SK-N-SH treated with all-trans-retinoic acid at 6 μM for 48 hours (cell line): ENCODE data around the gene DRD5.

Experiments
- ATAC-seq: fragments of 200-7000 bp; cut with Tn5 transposase; 3 replicates; pipeline ENCODE4 v1.9.1; 2020; ENCODE audit warnings: mild to moderate bottlenecking, moderate library complexity
- BACH2 ChIP-seq: fragments of 250-450 bp; sonication (Bioruptor Pico); IDR thresholded peaks from 2 replicates; pipeline ENCODE4 v1.9.0; 2021; ENCODE audit warnings: mild to moderate bottlenecking, borderline replicate concordance
- CREB5 ChIP-seq: fragments of 250-450 bp; sonication (Bioruptor Pico); IDR thresholded peaks from 2 replicates; pipeline ENCODE4 v1.5.1; 2020; ENCODE audit warnings: low read depth, mild to moderate bottlenecking, moderate library complexity
- CSDC2 ChIP-seq: fragments of 250-450 bp; sonication (Bioruptor Pico); IDR thresholded peaks from 2 replicates; pipeline ENCODE4 v1.5.0; 2020; ENCODE audit warnings: mild to moderate bottlenecking, moderate library complexity
- CSRNP3 ChIP-seq: fragments of 250-450 bp; sonication (Bioruptor Pico); IDR thresholded peaks from 2 replicates; pipeline ENCODE4 v1.5.1; 2021; ENCODE audit warnings: mild to moderate bottlenecking, moderate library complexity
- ESRRG ChIP-seq: fragments of 250-450 bp; sonication (Bioruptor Pico); IDR thresholded peaks from 2 replicates; pipeline ENCODE4 v1.6.1; 2021; ENCODE audit warnings: mild to moderate bottlenecking
- ISL1 ChIP-seq: fragments of 250-450 bp; sonication (Bioruptor Pico); IDR thresholded peaks from 2 replicates; pipeline ENCODE4 v2.1.2; 2022; ENCODE audit warnings: mild to moderate bottlenecking, moderate library complexity
- OSR1 ChIP-seq: fragments of 250-450 bp; sonication (Bioruptor Pico); IDR thresholded peaks from 2 replicates; pipeline ENCODE4 v1.8.0; 2022; ENCODE audit warnings: moderate library complexity, mild to moderate bottlenecking, inconsistent platforms
- PATZ1 ChIP-seq: fragments of 250-450 bp; sonication (Bioruptor Pico); IDR thresholded peaks from 2 replicates; pipeline ENCODE4 v1.8.0; 2020; ENCODE audit warnings: mild to moderate bottlenecking, moderate library complexity, borderline replicate concordance
- PPARA ChIP-seq: fragments of 250-450 bp; sonication (Bioruptor Pico); IDR thresholded peaks from 2 replicates; pipeline ENCODE4 v1.5.0; 2020; ENCODE audit warnings: mild to moderate bottlenecking, borderline replicate concordance
- RARB ChIP-seq: fragments of 250-450 bp; sonication (Bioruptor Pico); IDR thresholded peaks from 2 replicates; pipeline ENCODE4 v1.8.0; 2021; ENCODE audit warnings: mild to moderate bottlenecking, moderate library complexity
- SNAI2 ChIP-seq: fragments of 250-450 bp; sonication (Bioruptor Pico); IDR thresholded peaks from 2 replicates; pipeline ENCODE4 v1.5.0; 2020; ENCODE audit warnings: mild to moderate bottlenecking, moderate library complexity
- TCF4 ChIP-seq: fragments of 250-450 bp; sonication (Bioruptor Pico); IDR thresholded peaks from 2 replicates; pipeline ENCODE4 v1.8.0; 2021; ENCODE audit warnings: mild to moderate bottlenecking, moderate library complexity, borderline replicate concordance
- TOX ChIP-seq: fragments of 250-450 bp; sonication (Bioruptor Pico); IDR thresholded peaks from 2 replicates; pipeline ENCODE4 v1.8.0; 2021; ENCODE audit warnings: mild to moderate bottlenecking, moderate library complexity, borderline replicate concordance
- TSHZ2 ChIP-seq: fragments of 250-450 bp; sonication (Bioruptor Pico); IDR thresholded peaks from 2 replicates; pipeline ENCODE4 v1.5.0; 2020; ENCODE audit warnings: mild to moderate bottlenecking, moderate library complexity
- ZC3H10 ChIP-seq: fragments of 250-450 bp; sonication (Bioruptor Pico); IDR thresholded peaks from 2 replicates; pipeline ENCODE4 v1.5.1; 2021; ENCODE audit warnings: mild to moderate bottlenecking, moderate library complexity
- ZFP3 ChIP-seq: fragments of 250-450 bp; sonication (Bioruptor Pico); IDR thresholded peaks from 2 replicates; pipeline ENCODE4 v1.5.0; 2020; ENCODE audit warnings: mild to moderate bottlenecking, moderate library complexity
- ZFP30 ChIP-seq: fragments of 450-650 bp; formaldehyde crosslinking; IDR thresholded peaks from 2 replicates; pipeline ENCODE4 v1.5.0; 2022; ENCODE audit warnings: mild to moderate bottlenecking, moderate library complexity
- ZNF565 ChIP-seq: fragments of 450-650 bp; formaldehyde crosslinking; conservative IDR thresholded peaks from 2 replicates; pipeline ENCODE4 v1.5.0; 2020; ENCODE audit warnings: low read depth, mild to moderate bottlenecking, moderate library complexity
- ZNF8 ChIP-seq: fragments of 450-650 bp; formaldehyde crosslinking; IDR thresholded peaks from 2 replicates; pipeline ENCODE4 v1.5.0; 2020; ENCODE audit warnings: mild to moderate bottlenecking, moderate library complexity

DRD5 gene

GRCh38 chr4:9765091-9765490, 16.3 kb upstream of the DRD5 start:
- TF ChIP-seq ESRRG (CRISPR knock-in tag) (no peak), CSRNP3 (CRISPR knock-in tag) (no peak), ISL1 (no peak), ZFP3 (no peak), RARB (no peak)
- no peak for ATAC-seq

- ATAC-seq = no peak
- TF ChIP-seq TSHZ2 (CRISPR knock-in tag) = no peak
- TF ChIP-seq BACH2 (CRISPR knock-in tag) = no peak
- TF ChIP-seq CREB5 = no peak
- TF ChIP-seq OSR1 (CRISPR knock-in tag) = no peak
- TF ChIP-seq ZC3H10 (CRISPR knock-in tag) = no peak
- TF ChIP-seq ISL1 = no peak
- TF ChIP-seq SNAI2 = no peak
- TF ChIP-seq CSRNP3 (CRISPR knock-in tag) = no peak
- TF ChIP-seq ZFP30 (CRISPR knock-in tag) = no peak
- TF ChIP-seq TOX (CRISPR knock-in tag) = no peak
- no peak for TF ChIP-seq ZFP3
- TF ChIP-seq RARB = no peak
These were observed 12.1 kb upstream of the DRD5 start for GRCh38 chr4:9769321-9769720.

GRCh38 chr4:9771034-9771433, 10.4 kb upstream of the DRD5 start:
- TF ChIP-seq ZFP3 = no peak
- TF ChIP-seq ZNF565 (CRISPR knock-in tag) = no peak
- no peak for TF ChIP-seq PATZ1 (CRISPR knock-in tag)
- TF ChIP-seq BACH2 (CRISPR knock-in tag) = no peak
- no peak for TF ChIP-seq TSHZ2 (CRISPR knock-in tag)
- TF ChIP-seq PPARA = no peak
- no peak for TF ChIP-seq CSDC2 (CRISPR knock-in tag)
- TF ChIP-seq TOX (CRISPR knock-in tag) = no peak
- TF ChIP-seq TCF4 (CRISPR knock-in tag) = no peak
- no peak for TF ChIP-seq ZNF8 (CRISPR knock-in tag)
- no peak for ATAC-seq
